ENCODE results near the gene TBKBP1.
A peak's percentile ranks its signal among the peaks of the same experiment; 100 is the strongest.

TBKBP1 gene

GRCh38 chr17:47700471-47701449 is 6.8 kb downstream of the TBKBP1 start:
- DNase-seq: no peak

- DNase-seq: no peak
Measured at GRCh38 chr17:47701608-47702007, 7.6 kb downstream of the TBKBP1 start.

GRCh38 chr17:47702391-47702995 is 8.5 kb downstream of the TBKBP1 start:
- DNase-seq: no peak

GRCh38 chr17:47703191-47703591 is 9.2 kb downstream of the TBKBP1 start:
- peak in 2 of 6 experiments; percentile 19 to 25 for DNase-seq

- DNase-seq: no peak
Measured at GRCh38 chr17:47703671-47704070, 9.7 kb downstream of the TBKBP1 start.

DNA sequence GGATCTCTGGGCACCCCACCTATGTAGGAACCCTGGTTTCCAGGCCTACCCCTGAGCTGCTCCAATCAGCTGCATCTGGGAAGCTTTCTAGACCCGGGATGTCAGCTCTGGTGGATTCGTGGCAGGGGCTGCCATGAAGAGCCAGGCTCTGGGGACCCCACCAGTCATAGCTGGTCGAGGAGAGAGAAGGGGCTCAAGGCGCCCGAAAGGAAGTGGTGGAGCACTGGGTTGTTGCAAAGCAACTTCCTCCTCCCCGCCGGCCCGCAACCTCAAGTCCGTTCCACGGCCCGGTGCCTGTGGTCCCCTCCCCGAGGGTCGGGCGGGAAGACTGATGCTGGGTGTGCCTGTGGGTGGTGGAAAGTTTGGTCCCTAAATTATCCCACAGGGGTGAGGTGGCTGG is 10.2 kb downstream of the TBKBP1 start:
- no peak for DNase-seq

DNA sequence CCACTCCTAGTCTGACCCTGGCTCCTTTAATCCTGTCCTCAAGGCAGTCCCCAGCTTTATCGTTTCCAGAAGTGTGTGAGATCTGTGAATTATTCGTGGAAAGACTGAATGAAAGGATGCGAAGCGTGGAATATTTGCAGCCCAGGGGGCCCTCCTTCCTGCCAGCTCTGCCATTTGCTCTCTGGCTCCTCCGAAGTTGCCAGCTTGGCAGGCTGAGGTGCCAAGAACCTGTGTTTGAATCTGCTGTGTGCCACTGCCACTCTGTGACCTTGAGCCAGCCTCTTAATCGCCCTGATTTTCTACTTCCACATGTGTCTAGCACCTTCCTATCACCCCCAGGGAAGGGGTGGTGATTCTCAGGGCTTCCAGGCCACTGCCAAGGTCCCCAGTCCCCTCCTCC is 10.8 kb downstream of the TBKBP1 start:
- no peak for DNase-seq

DNA sequence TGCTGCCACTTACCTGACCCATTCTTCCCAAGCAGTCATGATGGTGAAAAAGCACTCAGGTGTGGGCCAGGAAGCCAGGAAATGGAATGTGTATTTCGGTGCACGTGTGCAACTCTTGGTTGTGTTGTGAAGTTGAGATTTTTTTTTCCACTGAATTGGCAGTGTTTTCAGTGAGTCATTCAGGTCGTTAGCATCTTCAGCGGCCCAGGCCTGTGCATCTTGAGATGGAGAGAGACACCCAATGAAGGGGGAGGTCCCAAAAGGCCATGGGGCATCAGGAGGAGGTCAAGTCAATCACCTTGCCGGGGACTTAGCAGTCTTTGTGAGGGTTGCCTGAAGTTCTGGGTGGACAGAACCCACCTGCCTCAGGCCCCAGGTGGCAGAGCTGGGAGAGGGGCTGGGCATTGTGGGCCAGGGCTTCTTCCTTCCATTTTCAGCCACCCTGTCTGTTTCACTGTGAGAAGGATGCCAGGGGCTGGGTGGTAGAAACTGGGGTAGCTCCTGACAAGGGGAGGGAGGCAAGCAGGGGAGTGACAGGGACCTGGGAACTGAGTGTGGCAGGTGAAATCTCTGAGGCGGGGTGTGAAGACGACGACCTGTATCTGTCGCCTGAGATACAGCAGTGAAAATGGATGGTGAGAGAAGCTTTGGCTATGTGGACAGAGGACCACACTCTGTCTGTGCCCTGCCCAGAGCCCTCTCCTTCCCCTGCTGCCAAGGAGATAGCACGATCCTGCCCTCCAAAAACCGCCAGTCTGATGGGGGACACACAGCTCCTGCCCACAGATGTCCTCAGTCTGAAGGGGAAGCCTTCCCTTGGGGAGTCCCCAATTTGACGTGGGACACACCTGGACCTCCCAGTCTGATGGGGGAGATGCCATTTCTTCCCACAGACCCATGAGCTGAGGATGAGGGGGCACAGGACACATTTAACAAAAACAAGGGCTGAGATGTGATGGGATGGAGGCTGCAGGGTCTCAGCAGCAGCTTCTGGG is 11.9 kb downstream of the TBKBP1 start:
- peak in 1 of 6 experiments; percentile 31 for DNase-seq

GRCh38 chr17:47707056-47707804 is 13.3 kb downstream of the TBKBP1 start:
- DNase-seq: no peak

DNA sequence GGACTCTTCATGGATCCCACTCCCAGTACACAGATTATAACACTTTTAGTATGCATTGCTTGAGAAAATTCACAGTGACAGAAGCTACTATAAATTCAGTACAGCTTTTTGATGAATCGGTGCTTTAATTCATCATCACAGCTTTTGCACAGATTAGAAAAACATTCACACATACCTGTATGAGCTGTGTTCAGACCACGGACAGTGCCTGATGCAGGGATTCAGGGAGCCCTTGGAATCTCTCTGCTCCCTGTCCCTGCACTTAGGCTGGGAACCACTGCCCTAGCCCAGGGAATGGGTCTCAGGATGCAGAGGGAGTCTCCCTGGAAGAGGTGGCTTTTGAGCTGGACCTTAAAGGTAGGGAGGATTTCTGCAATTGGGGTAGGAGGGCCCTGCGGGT is 13.9 kb downstream of the TBKBP1 start:
- no peak for DNase-seq

DNA sequence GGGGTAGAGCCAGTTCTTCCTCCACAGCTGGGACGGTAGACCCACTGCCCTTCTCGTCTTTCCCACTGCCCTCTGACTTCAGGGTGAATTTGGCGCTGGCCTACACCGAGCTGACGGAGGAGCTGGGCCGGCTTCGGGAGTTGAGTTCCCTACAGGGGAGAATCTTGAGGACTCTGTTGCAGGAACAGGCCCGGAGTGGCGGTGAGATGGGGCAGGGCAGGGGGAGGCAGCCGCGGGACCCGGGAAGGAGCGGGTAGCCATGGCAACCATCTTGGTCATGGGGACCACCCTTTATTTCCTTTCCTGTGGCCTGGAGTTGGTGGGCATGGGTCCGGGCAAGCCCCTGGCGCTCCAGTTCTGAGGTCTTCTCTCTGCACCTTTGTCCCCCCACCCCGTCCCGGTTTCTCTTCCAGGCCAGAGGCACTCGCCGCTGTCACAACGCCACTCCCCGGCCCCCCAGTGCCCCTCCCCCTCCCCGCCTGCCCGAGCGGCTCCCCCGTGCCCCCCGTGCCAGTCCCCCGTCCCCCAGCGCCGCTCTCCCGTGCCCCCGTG is 14.4 kb downstream of the TBKBP1 start:
- DNase-seq: no peak

DNA sequence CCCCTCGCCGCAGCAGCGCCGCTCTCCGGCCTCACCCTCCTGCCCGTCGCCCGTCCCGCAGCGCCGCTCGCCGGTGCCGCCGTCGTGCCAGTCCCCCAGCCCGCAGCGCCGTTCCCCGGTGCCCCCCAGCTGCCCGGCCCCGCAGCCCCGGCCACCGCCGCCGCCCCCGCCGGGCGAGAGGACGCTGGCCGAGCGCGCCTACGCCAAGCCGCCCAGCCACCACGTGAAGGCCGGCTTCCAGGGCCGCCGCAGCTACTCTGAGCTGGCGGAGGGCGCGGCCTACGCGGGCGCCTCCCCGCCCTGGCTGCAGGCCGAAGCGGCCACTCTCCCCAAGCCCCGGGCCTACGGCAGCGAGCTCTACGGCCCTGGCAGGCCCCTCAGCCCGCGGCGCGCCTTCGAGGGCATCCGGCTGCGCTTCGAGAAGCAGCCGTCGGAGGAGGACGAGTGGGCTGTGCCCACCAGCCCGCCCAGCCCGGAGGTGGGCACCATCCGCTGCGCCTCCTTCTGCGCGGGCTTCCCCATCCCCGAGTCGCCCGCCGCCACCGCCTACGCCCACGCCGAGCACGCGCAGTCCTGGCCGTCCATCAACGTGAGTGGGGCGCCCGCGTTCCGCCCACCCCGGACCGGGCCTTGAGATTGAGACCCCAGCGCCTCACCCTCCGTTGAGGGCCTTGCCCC is 15.0 kb downstream of the TBKBP1 start:
- no peak for DNase-seq

- no peak for DNase-seq
Measured at GRCh38 chr17:47709594-47709993, 15.6 kb downstream of the TBKBP1 start.

- no peak for DNase-seq
Measured at GRCh38 chr17:47711366-47712099, 17.6 kb downstream of the TBKBP1 start.

- DNase-seq: no peak
Measured at GRCh38 chr17:47712330-47713023, 18.5 kb downstream of the TBKBP1 start.

DNA sequence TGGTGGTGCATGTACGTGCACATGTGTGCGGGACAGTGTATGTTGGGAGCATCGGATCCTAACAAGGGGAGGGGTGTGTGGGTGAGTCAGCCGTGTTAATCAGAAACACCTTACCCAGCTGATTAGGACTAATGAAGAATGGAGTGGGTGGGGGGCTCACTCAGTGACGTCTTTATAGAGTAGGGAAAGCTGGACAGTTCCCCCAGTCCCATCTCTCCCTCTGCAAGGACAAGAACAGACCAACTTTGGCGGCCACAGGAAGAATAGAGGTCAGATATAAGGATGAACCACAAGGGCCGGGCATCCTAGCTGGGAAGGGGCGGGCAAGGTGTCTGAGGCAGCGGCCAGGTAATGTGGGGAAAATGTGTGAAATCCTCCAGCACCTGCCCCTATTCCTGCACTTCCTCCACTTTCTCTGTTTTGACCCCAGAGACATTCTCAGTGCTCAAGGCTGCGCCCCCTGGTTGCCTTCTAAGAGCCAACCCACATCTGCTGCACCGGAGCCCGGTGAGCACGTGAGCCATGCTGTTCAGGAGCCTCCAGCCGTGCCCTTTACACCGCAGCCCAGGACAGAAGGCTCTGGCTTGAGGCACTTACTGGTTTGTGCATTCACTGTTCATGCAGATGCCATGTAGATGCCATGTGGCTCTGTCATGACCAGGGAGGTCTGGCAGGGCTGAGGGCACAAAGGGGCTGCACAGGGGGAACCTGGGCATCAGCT is 20.2 kb downstream of the TBKBP1 start:
- no peak for DNase-seq

- no peak for DNase-seq
Measured at GRCh38 chr17:47714773-47715396, 20.9 kb downstream of the TBKBP1 start.

GRCh38 chr17:47715669-47716325 is 21.8 kb downstream of the TBKBP1 start:
- DNase-seq: no peak
